Measurements from ENCODE around the gene KCNG2. TPM values are rescaled to one million over a fixed set of nuclear protein-coding genes. Genes with fewer than 3 reads are reported as not detected.

The KCNG2 gene
- total and polyA plus RNA-seq, 2 experiments from 2014 or later: not detected

DNA sequence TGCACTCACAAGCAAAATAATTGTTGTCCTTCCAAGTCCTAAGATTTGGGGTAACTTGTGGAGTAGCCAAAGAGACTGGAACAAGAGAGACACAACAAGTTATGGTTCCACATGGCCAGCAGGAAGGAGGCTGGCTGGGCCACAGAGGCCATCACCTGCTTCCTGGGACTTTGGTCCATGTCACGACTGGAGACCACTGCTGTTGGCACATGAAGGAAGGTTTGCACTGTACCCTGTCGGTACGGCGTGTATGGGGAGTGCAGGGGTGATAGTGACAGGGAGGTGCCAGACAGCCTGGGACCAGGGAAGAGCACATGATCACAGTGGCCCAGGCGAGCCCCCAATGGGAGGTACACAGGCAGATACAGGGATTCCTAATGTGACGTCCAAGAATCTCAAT is 138.2 kb downstream of the KCNG2 start:
- Histone ChIP-seq H3K79me2 (peaks cover 78% of the 10 kb centered on the region), H2AFZ (no peak overlapping the region), H3K27ac (no peak overlapping the region), H3K4me3 (no peak overlapping the region), H3K9me2 (replicated peaks; ENCODE audit: insufficient read depth) (no peaks in the 10 kb centered on the region), H3K27me3 (no peaks in the 10 kb centered on the region), H4K20me1 (ENCODE audit: insufficient read depth, poor library complexity, severe bottlenecking) (no peaks in the 10 kb centered on the region), H3K4me1 (ENCODE audit: insufficient read depth) (peaks cover 14% of the 10 kb centered on the region), H3K4me2 (no peak overlapping the region), H3K9me3 (ENCODE audit: low read depth) (peaks cover 18% of the 10 kb centered on the region), H3K36me3 (replicated peaks; ENCODE audit: insufficient read depth, low read depth) (no peaks in the 10 kb centered on the region)
- DNase-seq (ENCODE audit: low spot score): no peak
- WGBS (ENCODE audit: low lambda C conversion rate, missing lambda C conversion rate): 91% methylated on average over 6 of the region's 6 CpGs
- no peak for TF ChIP-seq EZH2 (IDR thresholded peaks at IDR 0.05; ENCODE audit: borderline replicate concordance)

DNA sequence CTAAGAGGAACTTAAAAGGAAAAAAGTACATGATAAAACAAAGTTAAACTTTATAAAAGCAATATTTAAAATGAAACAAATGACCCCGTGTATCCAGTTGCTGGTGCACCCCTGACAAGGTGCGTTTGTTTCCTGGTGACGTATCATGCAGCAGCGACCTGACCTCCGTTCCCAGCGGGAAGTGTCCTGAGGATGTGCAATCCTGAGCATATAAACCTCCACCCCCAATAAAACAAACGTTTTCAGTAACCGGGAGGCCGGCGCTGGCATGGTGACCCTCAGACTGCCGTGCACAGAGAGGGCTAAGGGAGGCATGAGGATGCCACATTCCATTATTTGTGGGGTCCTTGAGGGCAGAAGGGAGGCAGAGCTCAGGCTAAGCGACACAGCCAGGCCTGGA is 138.9 kb downstream of the KCNG2 start:
- Histone ChIP-seq H3K4me1 (ENCODE audit: insufficient read depth) (peaks cover 16% of the 10 kb centered on the region), H3K9me2 (replicated peaks; ENCODE audit: insufficient read depth) (no peaks in the 10 kb centered on the region), H3K27me3 (no peaks in the 10 kb centered on the region), H3K4me2 (no peak overlapping the region), H3K9me3 (ENCODE audit: low read depth) (peaks cover 11% of the 10 kb centered on the region), H4K20me1 (ENCODE audit: insufficient read depth, poor library complexity, severe bottlenecking) (no peaks in the 10 kb centered on the region), H3K27ac (no peak overlapping the region), H3K79me2 (peaks cover 78% of the 10 kb centered on the region), H2AFZ (no peak overlapping the region), H3K36me3 (replicated peaks; ENCODE audit: insufficient read depth, low read depth) (no peaks in the 10 kb centered on the region), H3K4me3 (no peak overlapping the region)
- WGBS (ENCODE audit: low lambda C conversion rate, missing lambda C conversion rate): 82% methylated on average over 12 of the region's 12 CpGs
- DNase-seq (ENCODE audit: low spot score): no peak
- TF ChIP-seq, protein P1, sequence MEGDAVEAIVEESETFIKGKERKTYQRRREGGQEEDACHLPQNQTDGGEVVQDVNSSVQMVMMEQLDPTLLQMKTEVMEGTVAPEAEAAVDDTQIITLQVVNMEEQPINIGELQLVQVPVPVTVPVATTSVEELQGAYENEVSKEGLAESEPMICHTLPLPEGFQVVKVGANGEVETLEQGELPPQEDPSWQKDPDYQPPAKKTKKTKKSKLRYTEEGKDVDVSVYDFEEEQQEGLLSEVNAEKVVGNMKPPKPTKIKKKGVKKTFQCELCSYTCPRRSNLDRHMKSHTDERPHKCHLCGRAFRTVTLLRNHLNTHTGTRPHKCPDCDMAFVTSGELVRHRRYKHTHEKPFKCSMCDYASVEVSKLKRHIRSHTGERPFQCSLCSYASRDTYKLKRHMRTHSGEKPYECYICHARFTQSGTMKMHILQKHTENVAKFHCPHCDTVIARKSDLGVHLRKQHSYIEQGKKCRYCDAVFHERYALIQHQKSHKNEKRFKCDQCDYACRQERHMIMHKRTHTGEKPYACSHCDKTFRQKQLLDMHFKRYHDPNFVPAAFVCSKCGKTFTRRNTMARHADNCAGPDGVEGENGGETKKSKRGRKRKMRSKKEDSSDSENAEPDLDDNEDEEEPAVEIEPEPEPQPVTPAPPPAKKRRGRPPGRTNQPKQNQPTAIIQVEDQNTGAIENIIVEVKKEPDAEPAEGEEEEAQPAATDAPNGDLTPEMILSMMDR (IDR thresholded peaks at IDR 0.05; ENCODE audit: poor library complexity): no peak
- TF ChIP-seq EZH2 (IDR thresholded peaks at IDR 0.05; ENCODE audit: borderline replicate concordance) (no peak), EZH2phosphoT487 (IDR thresholded peaks at IDR 0.05; ENCODE audit: low read depth, severe bottlenecking, unreplicated experiment) (no peak)

DNA sequence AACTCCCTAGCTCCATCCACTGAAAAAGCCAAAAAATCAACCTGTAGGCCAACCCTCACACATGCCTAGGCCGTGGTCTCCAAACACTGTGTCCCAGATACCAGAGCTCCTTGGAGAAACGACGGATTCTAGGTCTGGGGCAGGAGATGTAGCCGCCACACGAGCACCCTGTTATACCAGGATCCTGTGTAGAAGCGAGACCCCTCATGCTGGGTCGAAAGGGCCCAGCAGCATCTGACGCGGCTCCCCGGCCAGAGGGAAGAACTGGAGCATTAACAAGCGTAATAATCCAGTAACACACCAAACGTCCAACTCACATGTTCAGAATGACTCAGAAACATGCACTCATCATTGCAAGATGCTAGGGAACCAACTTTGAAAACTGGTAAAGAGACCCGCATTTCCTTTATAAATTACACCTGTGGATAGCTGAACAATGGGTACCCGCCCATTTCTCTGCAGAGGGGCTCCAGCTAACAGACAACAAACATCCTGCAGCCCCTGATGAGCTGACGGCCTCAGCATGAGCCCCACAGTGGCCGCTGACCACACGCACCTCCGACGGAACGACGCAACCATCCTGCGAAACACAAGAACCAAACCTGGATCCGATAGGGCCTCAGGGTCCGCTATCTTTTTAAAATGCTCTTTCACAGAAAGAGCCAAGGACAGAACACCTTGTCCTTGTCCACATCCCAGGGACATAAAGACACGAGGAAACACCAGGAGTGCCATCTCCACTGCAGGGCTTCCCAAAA is 139.5 kb downstream of the KCNG2 start:
- Histone ChIP-seq H3K27ac (no peak overlapping the region), H3K4me1 (ENCODE audit: insufficient read depth) (peaks cover 23% of the 10 kb centered on the region), H3K79me2 (peaks cover 74% of the 10 kb centered on the region), H3K9me3 (ENCODE audit: low read depth) (peaks cover 7% of the 10 kb centered on the region), H3K27me3 (no peaks in the 10 kb centered on the region), H2AFZ (no peak overlapping the region), H3K4me2 (no peak overlapping the region), H3K9me2 (replicated peaks; ENCODE audit: insufficient read depth) (no peaks in the 10 kb centered on the region), H3K36me3 (replicated peaks; ENCODE audit: insufficient read depth, low read depth) (no peaks in the 10 kb centered on the region), H3K4me3 (no peak overlapping the region), H4K20me1 (ENCODE audit: insufficient read depth, poor library complexity, severe bottlenecking) (no peaks in the 10 kb centered on the region)
- DNase-seq (ENCODE audit: low spot score): no peak
- WGBS (ENCODE audit: low lambda C conversion rate, missing lambda C conversion rate): 97% methylated on average over 25 of the region's 25 CpGs
- no peak for TF ChIP-seq EZH2 (IDR thresholded peaks at IDR 0.05; ENCODE audit: borderline replicate concordance)

DNA sequence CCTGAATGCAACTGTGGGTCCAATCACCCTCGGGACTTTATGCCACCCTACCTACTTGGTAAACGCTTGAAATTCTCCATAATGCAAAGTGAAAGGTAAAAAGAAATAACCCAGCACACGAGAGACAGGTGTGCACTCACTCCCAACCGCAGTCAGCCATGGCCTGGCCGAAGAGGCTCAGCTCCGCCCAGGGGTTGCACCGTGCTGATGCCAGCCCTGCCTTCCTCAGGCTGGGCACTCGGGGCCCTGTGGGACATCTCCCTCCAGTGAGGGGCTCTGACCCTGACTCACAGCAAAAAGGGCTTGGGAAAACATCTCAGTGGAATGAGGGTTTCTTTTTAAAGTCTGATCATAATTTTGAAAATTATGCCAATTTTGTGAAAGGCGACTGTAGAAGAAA is 140.5 kb downstream of the KCNG2 start:
- no peak overlapping the region for H3K27ac ChIP-seq
- WGBS (ENCODE audit: low lambda C conversion rate, missing lambda C conversion rate): 97% methylated on average over 9 of the region's 9 CpGs
- peaks cover 28% of the 10 kb centered on the region for H3K4me1 ChIP-seq (ENCODE audit: insufficient read depth)
- no peaks in the 10 kb centered on the region for H3K9me2 ChIP-seq (replicated peaks; ENCODE audit: insufficient read depth)
- peaks cover 68% of the 10 kb centered on the region for H3K79me2 ChIP-seq
- DNase-seq (ENCODE audit: low spot score): no peak
- no peaks in the 10 kb centered on the region for H3K9me3 ChIP-seq (ENCODE audit: low read depth)
- peaks cover 4% of the 10 kb centered on the region for H4K20me1 ChIP-seq (ENCODE audit: insufficient read depth, poor library complexity, severe bottlenecking)
- H3K27me3 ChIP-seq: no peaks in the 10 kb centered on the region
- H3K4me3 ChIP-seq: no peak overlapping the region
- H3K4me2 ChIP-seq: no peak overlapping the region
- H3K36me3 ChIP-seq (replicated peaks; ENCODE audit: insufficient read depth, low read depth): no peaks in the 10 kb centered on the region
- TF ChIP-seq, protein P1 (IDR thresholded peaks at IDR 0.05; ENCODE audit: poor library complexity): no peak
- no peak for TF ChIP-seq EZH2 (IDR thresholded peaks at IDR 0.05; ENCODE audit: borderline replicate concordance)
- TF ChIP-seq EZH2phosphoT487 (IDR thresholded peaks at IDR 0.05; ENCODE audit: low read depth, severe bottlenecking, unreplicated experiment): no peak
- no peak overlapping the region for H2AFZ ChIP-seq
